OCI-LY1 (cell line): ENCODE measurements around the gene NUP188.

Source experiments
- H2AFZ ChIP-seq: fragments of 200-600 bp; sonication (generic), shearing (Covaris generic); 2 replicates; pipeline ENCODE4 v1.6.0; 2014; ENCODE audit warnings: antibody characterized with exemption, mild to moderate bottlenecking, low read length
- H3F3A ChIP-seq: fragments of 200-600 bp; sonication (generic), shearing (Covaris generic); 2 replicates; pipeline ENCODE4 v1.6.0; 2014; ENCODE audit warnings: mild to moderate bottlenecking, antibody characterized with exemption, low read length, moderate library complexity; ENCODE audit not compliant: insufficient read depth
- H3K27ac ChIP-seq: fragments of 200-600 bp; sonication (generic); 2 replicates; pipeline ENCODE4 v1.5.1; 2014; ENCODE audit warnings: low read length, mixed run types, mild to moderate bottlenecking, low read depth; ENCODE audit not compliant: poor library complexity, severe bottlenecking
- H3K27me3 ChIP-seq: fragments of 200-600 bp; sonication (generic); 2 replicates; pipeline ENCODE4 v1.6.0; 2014; ENCODE audit warnings: antibody characterized with exemption, mild to moderate bottlenecking, low read length, moderate library complexity; ENCODE audit not compliant: insufficient read depth
- H3K36me3 ChIP-seq: fragments of 200-600 bp; sonication (generic); 2 replicates; pipeline ENCODE4 v1.6.1; 2014; ENCODE audit warnings: mild to moderate bottlenecking, antibody characterized with exemption, low read length, moderate library complexity, mixed read lengths; ENCODE audit not compliant: insufficient read depth
- H3K4me1 ChIP-seq: fragments of 200-600 bp; sonication (generic); 2 replicates; pipeline ENCODE4 v1.5.1; 2014; ENCODE audit warnings: mild to moderate bottlenecking, low read length, moderate library complexity; ENCODE audit not compliant: insufficient read depth, severe bottlenecking
- H3K4me2 ChIP-seq: fragments of 200-600 bp; sonication (generic), shearing (Covaris generic); 2 replicates; pipeline ENCODE4 v1.6.1; 2014; ENCODE audit warnings: low read length
- H3K4me3 ChIP-seq: fragments of 200-600 bp; sonication (generic); 2 replicates; pipeline ENCODE4 v1.5.1; 2014; ENCODE audit warnings: low read length, low read depth, mild to moderate bottlenecking, mixed read lengths; ENCODE audit not compliant: poor library complexity, severe bottlenecking
- H3K79me2 ChIP-seq: fragments of 200-600 bp; shearing (Covaris generic); 2 replicates; pipeline ENCODE4 v1.6.1; 2016; ENCODE audit warnings: mixed run types, low read length, mixed read lengths; ENCODE audit not compliant: insufficient read depth
- H3K9ac ChIP-seq: fragments of 200-600 bp; sonication (generic), shearing (Covaris generic); 2 replicates; pipeline ENCODE4 v1.6.1; 2014; ENCODE audit warnings: mild to moderate bottlenecking, low read length, mixed read lengths
- H3K9me2 ChIP-seq: fragments of 200-600 bp; sonication (generic), shearing (Covaris generic); 2 replicates; pipeline ENCODE4 v1.6.1; 2014; ENCODE audit warnings: low read depth, mild to moderate bottlenecking, low read length, mixed read lengths
- H3K9me3 ChIP-seq: fragments of 200-600 bp; shearing (Covaris generic); 2 replicates; pipeline ENCODE4 v1.6.1; 2014; ENCODE audit warnings: low read length, mixed read lengths
- H4K20me1 ChIP-seq: fragments of 200-600 bp; sonication (generic), shearing (Covaris generic); 2 replicates; pipeline ENCODE4 v1.6.0; 2016; ENCODE audit warnings: mild to moderate bottlenecking, low read length; ENCODE audit not compliant: insufficient read depth
- EZH2 ChIP-seq: fragments of 200-600 bp; sonication (generic), shearing (Covaris generic); IDR thresholded peaks from 2 replicates; pipeline ENCODE4 v1.8.0; 2017; ENCODE audit warnings: borderline replicate concordance, mixed run types, mild to moderate bottlenecking, antibody characterized with exemption, low read length, moderate library complexity, mixed read lengths
- TF ChIP-seq, protein P1 (sequence below): fragments of 200-600 bp; sonication (generic), shearing (Covaris generic); IDR thresholded peaks from 2 replicates; pipeline ENCODE4 v1.5.1; 2017; ENCODE audit warnings: mild to moderate bottlenecking, antibody characterized with exemption, low read length, moderate library complexity, mixed read lengths

The NUP188 gene

DNA sequence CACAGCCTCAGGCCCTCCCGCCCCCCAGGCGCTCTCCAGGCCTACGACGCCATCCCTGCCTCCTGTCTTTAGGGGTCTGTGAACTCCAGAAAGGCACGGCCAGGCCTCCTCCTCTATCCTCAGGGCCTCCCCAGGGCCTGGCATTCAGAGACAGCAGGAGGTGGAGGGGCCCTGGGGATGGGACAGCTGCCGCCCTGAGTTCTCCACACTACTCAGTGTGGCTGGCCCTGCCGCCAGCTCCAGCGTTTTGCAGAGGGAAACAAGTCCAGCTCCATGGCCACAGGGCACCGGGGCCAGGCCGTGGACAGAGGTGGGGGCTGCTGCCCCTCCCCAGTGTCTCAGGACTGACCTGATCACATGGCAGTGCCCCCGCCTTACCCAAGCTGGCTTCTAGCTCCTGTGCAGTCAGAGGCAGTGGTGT lies 64.3 kb downstream of the NUP188 start:
- no peaks in the 10 kb centered on the region for H3K4me1 ChIP-seq
- TF ChIP-seq, protein P1, sequence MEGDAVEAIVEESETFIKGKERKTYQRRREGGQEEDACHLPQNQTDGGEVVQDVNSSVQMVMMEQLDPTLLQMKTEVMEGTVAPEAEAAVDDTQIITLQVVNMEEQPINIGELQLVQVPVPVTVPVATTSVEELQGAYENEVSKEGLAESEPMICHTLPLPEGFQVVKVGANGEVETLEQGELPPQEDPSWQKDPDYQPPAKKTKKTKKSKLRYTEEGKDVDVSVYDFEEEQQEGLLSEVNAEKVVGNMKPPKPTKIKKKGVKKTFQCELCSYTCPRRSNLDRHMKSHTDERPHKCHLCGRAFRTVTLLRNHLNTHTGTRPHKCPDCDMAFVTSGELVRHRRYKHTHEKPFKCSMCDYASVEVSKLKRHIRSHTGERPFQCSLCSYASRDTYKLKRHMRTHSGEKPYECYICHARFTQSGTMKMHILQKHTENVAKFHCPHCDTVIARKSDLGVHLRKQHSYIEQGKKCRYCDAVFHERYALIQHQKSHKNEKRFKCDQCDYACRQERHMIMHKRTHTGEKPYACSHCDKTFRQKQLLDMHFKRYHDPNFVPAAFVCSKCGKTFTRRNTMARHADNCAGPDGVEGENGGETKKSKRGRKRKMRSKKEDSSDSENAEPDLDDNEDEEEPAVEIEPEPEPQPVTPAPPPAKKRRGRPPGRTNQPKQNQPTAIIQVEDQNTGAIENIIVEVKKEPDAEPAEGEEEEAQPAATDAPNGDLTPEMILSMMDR: no peak
- no peak for TF ChIP-seq EZH2
- H4K20me1 ChIP-seq: no peaks in the 10 kb centered on the region
- no peak overlapping the region for H2AFZ ChIP-seq
- H3K79me2 ChIP-seq: no peaks in the 10 kb centered on the region
- no peaks in the 10 kb centered on the region for H3K9me2 ChIP-seq
- H3K27ac ChIP-seq: no peak overlapping the region
- H3K36me3 ChIP-seq: peaks cover 72% of the 10 kb centered on the region
- no peaks in the 10 kb centered on the region for H3F3A ChIP-seq
- H3K9me3 ChIP-seq: no peaks in the 10 kb centered on the region
- H3K27me3 ChIP-seq: no peaks in the 10 kb centered on the region
- H3K9ac ChIP-seq: no peak overlapping the region
- no peak overlapping the region for H3K4me2 ChIP-seq
- H3K4me3 ChIP-seq: no peak overlapping the region

GRCh38 chr9:129012343-129012742 lies 64.8 kb downstream of the NUP188 start:
- Histone ChIP-seq H3F3A (no peaks in the 10 kb centered on the region), H3K9ac (no peak overlapping the region), H3K9me2 (no peaks in the 10 kb centered on the region), H3K36me3 (peaks cover 66% of the 10 kb centered on the region), H3K79me2 (no peaks in the 10 kb centered on the region), H3K27ac (no peak overlapping the region), H3K4me1 (no peaks in the 10 kb centered on the region), H4K20me1 (no peaks in the 10 kb centered on the region), H3K9me3 (no peaks in the 10 kb centered on the region), H3K4me2 (no peak overlapping the region), H2AFZ (no peak overlapping the region), H3K27me3 (no peaks in the 10 kb centered on the region), H3K4me3 (no peak overlapping the region)
- no peak for TF ChIP-seq EZH2
- TF ChIP-seq, protein P1: no peak

- Histone ChIP-seq H3K9ac (no peak overlapping the region), H3K4me2 (no peak overlapping the region), H3K9me2 (no peaks in the 10 kb centered on the region), H2AFZ (no peak overlapping the region), H3K27me3 (no peaks in the 10 kb centered on the region), H3K79me2 (no peaks in the 10 kb centered on the region), H3F3A (no peaks in the 10 kb centered on the region), H4K20me1 (no peaks in the 10 kb centered on the region), H3K36me3 (peaks cover 60% of the 10 kb centered on the region; the same call in 1 of the 2 replicates), H3K9me3 (no peaks in the 10 kb centered on the region), H3K4me1 (no peaks in the 10 kb centered on the region), H3K4me3 (no peak overlapping the region), H3K27ac (no peak overlapping the region)
- TF ChIP-seq, protein P1: no peak
- TF ChIP-seq EZH2: no peak
These were observed 65.5 kb downstream of the NUP188 start for GRCh38 chr9:129012893-129013448.
